AG04450 (cell line): ENCODE measurements around the gene TOMT. TPM values are rescaled to one million over a fixed set of nuclear protein-coding genes. Genes with fewer than 3 reads are reported as not detected.

Source experiments
- CTCF ChIA-PET: fragments of 300-600, 350-600 bp; formaldehyde crosslinking; extraction: SDS; loops from one replicate; lab custom pipeline; 2022; ENCODE audit warnings: antibody characterized with exemption, inconsistent platforms; lab: Charles Lee
- POLR2A ChIA-PET: fragments of 350-600 bp; formaldehyde crosslinking; extraction: SDS; loops from one replicate; lab custom pipeline; 2021; ENCODE audit warnings: antibody characterized with exemption, inconsistent platforms; lab: Yijun Ruan, JAX
- DNase-seq: peaks from one replicate; pipeline ENCODE4 v3.0.0-alpha.2; 2011; ENCODE audit warnings: low read depth, low spot score
- H3K27ac ChIP-seq: one replicate; pipeline ENCODE4 v1.5.1; 2012; ENCODE audit warnings: low read depth, low read length, control low read depth
- H3K27me3 ChIP-seq: one replicate; pipeline ENCODE4 v1.6.0; 2012; ENCODE audit warnings: low read length; ENCODE audit not compliant: control insufficient read depth, insufficient read depth
- H3K4me3 ChIP-seq: 2 replicates; pipeline ENCODE4 v1.5.1; 2011; ENCODE audit warnings: mild to moderate bottlenecking, low read depth, low read length, control low read depth
- H3K9me3 ChIP-seq: 2 replicates; pipeline ENCODE4 v1.5.1; 2012; ENCODE audit warnings: low read length; ENCODE audit not compliant: control insufficient read depth, insufficient read depth
- polyA plus RNA-seq: library from polyadenylated mRNA; depleted of rRNA; stranded (reverse); fragments of >200 nt; gene quantifications from 2 replicates; pipeline ENCODE4 v1.2.3, GENCODE V29; 2011
- TF ChIP-seq, protein P1 (sequence below): IDR thresholded peaks from 2 replicates; pipeline ENCODE4 v1.5.1; 2011; ENCODE audit warnings: low read depth, low read length, control low read depth, inconsistent platforms

TOMT gene
- polyA plus RNA-seq, 1 experiment: not detected

DNA sequence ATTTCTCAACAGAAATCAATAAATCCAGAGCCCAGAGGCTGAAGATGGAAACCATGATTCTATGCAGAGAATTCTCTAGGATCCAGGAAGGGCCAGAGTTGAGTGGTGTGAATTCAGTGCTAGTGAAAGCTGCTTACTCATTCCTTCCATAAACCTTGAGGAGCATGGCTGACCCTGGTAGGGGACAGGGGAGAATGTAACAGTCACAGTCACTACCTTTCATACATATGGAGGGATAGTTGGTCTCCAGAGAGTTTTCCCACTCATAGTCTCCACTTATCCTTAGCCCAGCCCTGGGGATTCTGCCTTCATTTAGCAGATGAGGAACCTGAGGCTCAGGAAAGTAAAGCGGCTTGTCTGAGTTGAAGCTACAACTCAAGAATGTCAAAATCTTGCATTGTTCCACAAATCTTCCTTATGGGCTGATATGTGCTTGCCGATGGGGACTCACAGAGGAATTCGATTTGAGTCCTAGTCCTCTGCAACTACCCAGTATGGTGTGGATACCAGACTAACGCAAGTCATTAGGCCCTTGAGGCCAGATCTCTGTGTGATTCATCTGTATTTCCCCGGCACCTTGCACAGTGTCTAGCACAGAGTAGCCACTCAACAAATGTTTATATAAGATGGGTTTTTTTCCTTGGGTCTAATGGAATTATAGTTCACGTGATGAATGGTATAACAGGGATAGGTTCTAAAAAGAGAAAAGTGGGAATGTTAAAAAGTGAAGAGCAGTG lies 10.5 kb downstream of the TOMT start:
- POLR2A ChIA-PET: no interaction called here
- no peaks in the 10 kb centered on the region for H3K9me3 ChIP-seq
- no peak for DNase-seq
- TF ChIP-seq, protein P1, sequence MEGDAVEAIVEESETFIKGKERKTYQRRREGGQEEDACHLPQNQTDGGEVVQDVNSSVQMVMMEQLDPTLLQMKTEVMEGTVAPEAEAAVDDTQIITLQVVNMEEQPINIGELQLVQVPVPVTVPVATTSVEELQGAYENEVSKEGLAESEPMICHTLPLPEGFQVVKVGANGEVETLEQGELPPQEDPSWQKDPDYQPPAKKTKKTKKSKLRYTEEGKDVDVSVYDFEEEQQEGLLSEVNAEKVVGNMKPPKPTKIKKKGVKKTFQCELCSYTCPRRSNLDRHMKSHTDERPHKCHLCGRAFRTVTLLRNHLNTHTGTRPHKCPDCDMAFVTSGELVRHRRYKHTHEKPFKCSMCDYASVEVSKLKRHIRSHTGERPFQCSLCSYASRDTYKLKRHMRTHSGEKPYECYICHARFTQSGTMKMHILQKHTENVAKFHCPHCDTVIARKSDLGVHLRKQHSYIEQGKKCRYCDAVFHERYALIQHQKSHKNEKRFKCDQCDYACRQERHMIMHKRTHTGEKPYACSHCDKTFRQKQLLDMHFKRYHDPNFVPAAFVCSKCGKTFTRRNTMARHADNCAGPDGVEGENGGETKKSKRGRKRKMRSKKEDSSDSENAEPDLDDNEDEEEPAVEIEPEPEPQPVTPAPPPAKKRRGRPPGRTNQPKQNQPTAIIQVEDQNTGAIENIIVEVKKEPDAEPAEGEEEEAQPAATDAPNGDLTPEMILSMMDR: no peak
- no peak overlapping the region for H3K27ac ChIP-seq
- H3K27me3 ChIP-seq: no peaks in the 10 kb centered on the region
- CTCF ChIA-PET: no interaction called here
- no peak overlapping the region for H3K4me3 ChIP-seq

GRCh38 chr11:72119198-72119597 lies 13.5 kb downstream of the TOMT start:
- TF ChIP-seq, protein P1: no peak
- Histone ChIP-seq H3K27me3 (no peaks in the 10 kb centered on the region), H3K9me3 (peaks cover 3% of the 10 kb centered on the region; the same call in 1 of the 2 replicates), H3K4me3 (no peak overlapping the region), H3K27ac (no peak overlapping the region)
- no peak for DNase-seq
- CTCF ChIA-PET: interaction anchor here (0.6 to 1.2 kb wide), 4 partner anchors 22 to 94 kb away, joined by 3 to 4 read pairs (median 3); no protein-coding TSS in a partner anchor
- POLR2A ChIA-PET: no interaction called here

DNA sequence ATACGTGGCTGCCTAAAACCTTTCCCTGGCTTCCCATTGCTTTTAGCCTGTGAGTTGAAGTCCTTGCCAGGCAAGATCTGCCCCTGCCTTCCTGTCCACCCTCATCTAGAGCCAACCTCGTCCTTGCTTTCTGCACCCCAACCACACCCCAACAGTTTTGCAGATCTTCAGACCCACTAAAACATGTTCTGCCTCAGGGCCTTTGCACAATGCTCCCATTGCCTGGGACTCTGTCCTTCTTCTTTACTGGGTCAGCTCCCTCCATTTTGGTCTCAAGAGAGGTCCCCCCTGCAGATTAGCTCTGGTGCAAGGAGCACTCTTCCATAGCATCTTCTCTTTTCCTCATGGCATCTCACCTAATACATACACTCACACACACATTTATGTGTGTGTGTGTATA lies 15.2 kb downstream of the TOMT start:
- Histone ChIP-seq H3K9me3 (peaks cover 3% of the 10 kb centered on the region; the same call in 1 of the 2 replicates), H3K27me3 (no peaks in the 10 kb centered on the region), H3K27ac (no peak overlapping the region), H3K4me3 (no peak overlapping the region)
- ChIA-PET CTCF (no interaction called here), POLR2A (no interaction called here)
- no peak for DNase-seq
- TF ChIP-seq, protein P1: no peak

GRCh38 chr11:72122607-72123006 lies 16.9 kb downstream of the TOMT start:
- CTCF ChIA-PET: interaction anchor here (0.9 to 1.2 kb wide), 2 partner anchors 21 to 97 kb away, joined by 3 to 4 read pairs; no protein-coding TSS in a partner anchor
- H3K4me3 ChIP-seq: no peak overlapping the region
- H3K9me3 ChIP-seq: peaks cover 3% of the 10 kb centered on the region; the same call in 1 of the 2 replicates
- H3K27ac ChIP-seq: no peak overlapping the region
- H3K27me3 ChIP-seq: no peaks in the 10 kb centered on the region
- TF ChIP-seq, protein P1: no peak
- POLR2A ChIA-PET: no interaction called here
- no peak for DNase-seq

GRCh38 chr11:72123117-72123653 lies 17.5 kb downstream of the TOMT start:
- H3K9me3 ChIP-seq: peaks cover 3% of the 10 kb centered on the region; the same call in 1 of the 2 replicates
- H3K27me3 ChIP-seq: no peaks in the 10 kb centered on the region
- no peak overlapping the region for H3K27ac ChIP-seq
- DNase-seq: no peak
- POLR2A ChIA-PET: no interaction called here
- TF ChIP-seq, protein P1: no peak
- CTCF ChIA-PET: interaction anchor here (0.9 to 1.2 kb wide), 2 partner anchors 20 to 98 kb away, joined by 3 to 4 read pairs; no protein-coding TSS in a partner anchor
- H3K4me3 ChIP-seq: no peak overlapping the region
